Umbilical cord (tissue), 2 donors: ENCODE results near the gene ZNF552. TPM values are rescaled to one million over a fixed set of nuclear protein-coding genes. Genes with fewer than 3 reads are reported as not detected.
"Not testable (repeated sequence)": the region's sequence is repeated elsewhere in the genome, so short reads cannot be mapped to it uniquely, and the experiment has no call there.

Experiments
- DNase-seq: peaks from one replicate; pipeline ENCODE4 v3.0.0-alpha.2; 2015; ENCODE audit warnings: low spot score
- total RNA-seq: library from RNA; depleted of rRNA; stranded (reverse); fragments of >200 nt; gene quantifications from one replicate; pipeline ENCODE4 v1.2.3, GENCODE V29; 2014; ENCODE audit warnings: low replicate concordance; ENCODE audit not compliant: insufficient read depth

Gene ZNF552
- total RNA-seq = 3.1 TPM

GRCh38 chr19:57814505-57815246 lies at the start of gene ZNF552:
Gene ZNF552 (minus strand): TSS chr19:57814913. CDS start chr19:57814743, 170 bp downstream.
- peak; percentile 97 for DNase-seq

GRCh38 chr19:57862351-57862750 lies 47.6 kb upstream of the ZNF552 start:
- not testable (repeated sequence) for DNase-seq

- not testable (repeated sequence) for DNase-seq
These were observed 39.4 kb upstream of the ZNF552 start for GRCh38 chr19:57854117-57854516.

- DNase-seq = not testable (repeated sequence)
These were observed 37.3 kb upstream of the ZNF552 start for GRCh38 chr19:57851812-57852603.

GRCh38 chr19:57850553-57851017 lies 35.9 kb upstream of the ZNF552 start:
- DNase-seq = peak; percentile 25

GRCh38 chr19:57849666-57850473 lies 35.2 kb upstream of the ZNF552 start, which contains the start of gene ZNF587:
Gene ZNF587 (plus strand): TSS chr19:57849859. CDS start chr19:57850039, 180 bp downstream.
- peak; percentile 94 for DNase-seq

GRCh38 chr19:57849162-57849665 lies 34.5 kb upstream of the ZNF552 start:
- DNase-seq = not testable (repeated sequence)

- DNase-seq = not testable (repeated sequence)
These were observed 32.5 kb upstream of the ZNF552 start for GRCh38 chr19:57847164-57847563.

- no peak for DNase-seq
These were observed 26.5 kb upstream of the ZNF552 start for GRCh38 chr19:57841122-57841763.

GRCh38 chr19:57838622-57839191 lies 24.0 kb upstream of the ZNF552 start:
- DNase-seq = not testable (repeated sequence)

GRCh38 chr19:57836991-57837390 lies 22.3 kb upstream of the ZNF552 start:
- not testable (repeated sequence) for DNase-seq

- DNase-seq = peak; percentile 83
These were observed 15.4 kb upstream of the ZNF552 start, which contains the start of gene ZNF587B for GRCh38 chr19:57830071-57830602. Gene ZNF587B (plus strand): TSS chr19:57830299. CDS start chr19:57830529, 230 bp downstream.

GRCh38 chr19:57829316-57829715 lies 14.6 kb upstream of the ZNF552 start:
- DNase-seq = peak; percentile 82

GRCh38 chr19:57825511-57825910 lies 10.8 kb upstream of the ZNF552 start:
- DNase-seq = no peak

GRCh38 chr19:57823608-57824007 lies 8.9 kb upstream of the ZNF552 start:
- not testable (repeated sequence) for DNase-seq

- not testable (repeated sequence) for DNase-seq
These were observed 8.4 kb upstream of the ZNF552 start for GRCh38 chr19:57823155-57823554.

- DNase-seq = not testable (repeated sequence)
These were observed 6.8 kb upstream of the ZNF552 start for GRCh38 chr19:57821501-57821900.

- DNase-seq = not testable (repeated sequence)
These were observed 6.4 kb upstream of the ZNF552 start for GRCh38 chr19:57821095-57821494.

- no peak for DNase-seq
These were observed 5.9 kb upstream of the ZNF552 start for GRCh38 chr19:57820599-57820998.
